Osteoblast (primary cell): ENCODE results near the gene ZNF593. TPM values are rescaled to one million over a fixed set of nuclear protein-coding genes. Genes with fewer than 3 reads are reported as not detected.

Experiments used
- DNase-seq: peaks from one replicate; pipeline ENCODE4 v3.0.0; 2011; ENCODE audit warnings: low spot score, mixed read lengths; ENCODE audit not compliant: insufficient read length; ENCODE audit errors: missing footprints
- H2AFZ ChIP-seq: 2 replicates; pipeline ENCODE4 v1.6.0; 2011; ENCODE audit warnings: mild to moderate bottlenecking, low read length
- H3K27ac ChIP-seq: 2 replicates; pipeline ENCODE4 v1.5.1; 2011; ENCODE audit warnings: mild to moderate bottlenecking, low read depth, low read length, moderate library complexity
- H3K27me3 ChIP-seq: 2 replicates; pipeline ENCODE4 v1.6.0; 2012; ENCODE audit warnings: mild to moderate bottlenecking, control low read depth, inconsistent platforms, low read length, moderate library complexity; ENCODE audit not compliant: insufficient read depth
- H3K36me3 ChIP-seq: 2 replicates; pipeline ENCODE4 v1.5.1; 2011; ENCODE audit warnings: mild to moderate bottlenecking, low read length, control low read depth, moderate library complexity; ENCODE audit not compliant: insufficient read depth
- H3K4me1 ChIP-seq: 2 replicates; pipeline ENCODE4 v1.5.1; 2011; ENCODE audit warnings: mild to moderate bottlenecking, low read length, control low read depth, moderate library complexity; ENCODE audit not compliant: insufficient read depth
- H3K4me2 ChIP-seq: 2 replicates; pipeline ENCODE4 v1.6.0; 2011; ENCODE audit warnings: mild to moderate bottlenecking, low read length; ENCODE audit not compliant: insufficient read depth
- H3K4me3 ChIP-seq: fragments of 200-600 bp; sonication (generic); 3 replicates; pipeline ENCODE4 v1.5.1; 2012; ENCODE audit warnings: mild to moderate bottlenecking, low read length, inconsistent platforms; ENCODE audit not compliant: insufficient read depth
- H3K79me2 ChIP-seq: 2 replicates; pipeline ENCODE4 v1.6.0; 2012; ENCODE audit warnings: mild to moderate bottlenecking, low read length, control low read depth, inconsistent platforms; ENCODE audit not compliant: insufficient read depth
- H3K9me3 ChIP-seq: 2 replicates; pipeline ENCODE4 v1.5.1; 2011; ENCODE audit warnings: low read depth, low read length, control low read depth
- H4K20me1 ChIP-seq: 2 replicates; pipeline ENCODE4 v1.6.0; 2012; ENCODE audit warnings: mild to moderate bottlenecking, low read length, control low read depth; ENCODE audit not compliant: insufficient read depth
- total RNA-seq: library from RNA; depleted of rRNA; stranded (reverse); fragments of >200 nt; gene quantifications from 2 replicates; pipeline ENCODE4 v1.2.3, GENCODE V29; 2012
- TF ChIP-seq, protein P1 (sequence below): IDR thresholded peaks from 2 replicates; pipeline ENCODE4 v1.5.1; 2011; ENCODE audit warnings: mild to moderate bottlenecking, low read depth, low read length, moderate library complexity; ENCODE audit errors: extremely low read depth

The ZNF593 gene
- total RNA-seq, 1 donor, result 29.0 TPM

DNA sequence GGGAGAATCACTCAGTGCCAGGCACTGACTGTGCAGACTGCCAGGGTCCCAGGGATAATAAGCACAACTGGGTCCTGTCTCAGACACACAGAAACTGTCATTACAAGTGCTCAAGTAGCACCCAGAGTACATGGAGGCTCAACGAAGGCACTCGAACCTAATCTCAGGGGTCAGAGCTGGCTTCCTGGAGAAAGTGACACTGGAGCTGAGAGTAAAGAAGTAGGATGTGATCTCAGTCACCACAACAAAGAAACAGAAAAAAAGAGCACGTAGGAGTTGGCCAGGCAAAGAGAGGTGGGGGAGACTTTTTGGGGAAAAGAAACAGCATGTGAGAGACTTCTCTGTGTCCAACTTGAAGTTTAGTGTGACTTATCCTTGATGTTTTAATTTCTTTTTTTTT is 22.0 kb downstream of the ZNF593 start:
- no peaks in the 10 kb centered on the region for H4K20me1 ChIP-seq
- H3K9me3 ChIP-seq, result no peaks in the 10 kb centered on the region
- H3K27me3 ChIP-seq, result peaks cover 16% of the 10 kb centered on the region
- H3K36me3 ChIP-seq, result no peaks in the 10 kb centered on the region
- TF ChIP-seq, protein P1, sequence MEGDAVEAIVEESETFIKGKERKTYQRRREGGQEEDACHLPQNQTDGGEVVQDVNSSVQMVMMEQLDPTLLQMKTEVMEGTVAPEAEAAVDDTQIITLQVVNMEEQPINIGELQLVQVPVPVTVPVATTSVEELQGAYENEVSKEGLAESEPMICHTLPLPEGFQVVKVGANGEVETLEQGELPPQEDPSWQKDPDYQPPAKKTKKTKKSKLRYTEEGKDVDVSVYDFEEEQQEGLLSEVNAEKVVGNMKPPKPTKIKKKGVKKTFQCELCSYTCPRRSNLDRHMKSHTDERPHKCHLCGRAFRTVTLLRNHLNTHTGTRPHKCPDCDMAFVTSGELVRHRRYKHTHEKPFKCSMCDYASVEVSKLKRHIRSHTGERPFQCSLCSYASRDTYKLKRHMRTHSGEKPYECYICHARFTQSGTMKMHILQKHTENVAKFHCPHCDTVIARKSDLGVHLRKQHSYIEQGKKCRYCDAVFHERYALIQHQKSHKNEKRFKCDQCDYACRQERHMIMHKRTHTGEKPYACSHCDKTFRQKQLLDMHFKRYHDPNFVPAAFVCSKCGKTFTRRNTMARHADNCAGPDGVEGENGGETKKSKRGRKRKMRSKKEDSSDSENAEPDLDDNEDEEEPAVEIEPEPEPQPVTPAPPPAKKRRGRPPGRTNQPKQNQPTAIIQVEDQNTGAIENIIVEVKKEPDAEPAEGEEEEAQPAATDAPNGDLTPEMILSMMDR, result no peak
- H3K4me2 ChIP-seq, result no peak overlapping the region
- no peak for DNase-seq
- H2AFZ ChIP-seq, result no peak overlapping the region
- no peak overlapping the region for H3K4me3 ChIP-seq
- H3K4me1 ChIP-seq, result no peaks in the 10 kb centered on the region
- no peaks in the 10 kb centered on the region for H3K79me2 ChIP-seq
- H3K27ac ChIP-seq, result no peak overlapping the region

DNA sequence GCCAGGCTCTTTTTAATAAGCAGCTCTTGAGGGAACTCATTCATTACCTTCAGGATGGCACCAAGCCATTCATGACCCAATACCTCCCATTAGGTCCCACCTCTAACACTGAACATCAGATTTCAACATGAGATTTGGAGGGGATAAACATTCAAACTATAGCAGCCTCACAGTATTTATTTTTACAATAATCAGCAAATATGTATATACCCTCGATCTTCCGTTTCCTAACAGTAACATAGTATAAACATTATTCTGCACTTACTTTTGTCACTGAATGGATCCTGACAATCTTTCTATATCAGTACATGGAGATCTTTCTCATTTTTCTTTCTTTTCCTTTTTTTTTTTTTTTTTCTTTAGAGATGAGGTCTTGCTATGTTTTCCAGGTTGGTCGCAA is 26.1 kb downstream of the ZNF593 start:
- DNase-seq, result no peak
- TF ChIP-seq, protein P1, result no peak
- H4K20me1 ChIP-seq, result no peaks in the 10 kb centered on the region
- H3K27me3 ChIP-seq, result peaks cover 20% of the 10 kb centered on the region
- H3K4me3 ChIP-seq, result no peak overlapping the region
- no peaks in the 10 kb centered on the region for H3K36me3 ChIP-seq
- no peaks in the 10 kb centered on the region for H3K9me3 ChIP-seq
- no peak overlapping the region for H2AFZ ChIP-seq
- H3K27ac ChIP-seq, result no peak overlapping the region
- H3K4me1 ChIP-seq, result no peaks in the 10 kb centered on the region
- no peak overlapping the region for H3K4me2 ChIP-seq
- H3K79me2 ChIP-seq, result no peaks in the 10 kb centered on the region

DNA sequence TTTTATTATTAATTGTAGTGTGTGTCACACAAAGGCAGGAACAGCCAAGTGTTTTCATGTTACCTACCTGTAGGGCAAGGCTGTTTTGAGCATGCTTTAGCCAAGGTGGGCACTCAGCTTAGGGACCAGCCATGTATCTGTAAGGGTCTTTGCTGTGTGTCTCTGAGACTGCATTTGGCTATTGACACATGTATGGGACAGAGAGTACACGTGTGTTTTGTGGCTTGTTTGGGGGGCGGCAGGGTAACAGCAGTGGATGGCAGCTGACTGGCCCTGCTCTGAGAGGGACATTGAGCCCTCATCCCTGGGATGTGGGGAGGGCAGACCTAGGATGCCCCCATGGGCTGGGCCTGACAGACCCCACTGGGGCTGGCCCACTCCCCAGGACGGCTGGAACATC is 27.6 kb downstream of the ZNF593 start:
- H3K36me3 ChIP-seq, result no peaks in the 10 kb centered on the region
- H3K9me3 ChIP-seq, result no peaks in the 10 kb centered on the region
- TF ChIP-seq, protein P1, result no peak
- no peaks in the 10 kb centered on the region for H3K79me2 ChIP-seq
- H2AFZ ChIP-seq, result no peak overlapping the region
- DNase-seq, result no peak
- H3K27ac ChIP-seq, result no peak overlapping the region
- peaks cover 23% of the 10 kb centered on the region for H3K27me3 ChIP-seq
- H4K20me1 ChIP-seq, result no peaks in the 10 kb centered on the region
- no peak overlapping the region for H3K4me3 ChIP-seq
- no peaks in the 10 kb centered on the region for H3K4me1 ChIP-seq
- H3K4me2 ChIP-seq, result no peak overlapping the region

DNA sequence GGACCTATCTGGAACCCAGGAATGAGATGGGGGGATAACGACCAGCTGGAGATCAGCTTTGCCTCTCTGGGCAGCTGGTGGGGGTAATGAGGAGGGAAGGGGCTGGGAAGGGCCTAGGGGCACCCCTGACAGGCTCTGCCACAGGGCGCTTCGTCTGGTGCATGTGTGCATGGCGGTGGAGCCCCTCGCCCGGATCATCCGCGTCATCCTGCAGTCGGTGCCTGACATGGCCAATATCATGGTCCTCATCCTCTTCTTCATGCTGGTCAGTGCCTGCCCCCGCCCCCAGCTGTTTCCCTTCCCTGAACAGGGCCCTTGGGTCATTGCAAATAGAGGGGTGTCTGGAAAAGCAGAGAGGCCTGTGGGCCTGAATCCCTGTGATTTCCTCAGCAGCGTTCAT is 28.1 kb downstream of the ZNF593 start:
- DNase-seq, result no peak
- H3K4me1 ChIP-seq, result no peaks in the 10 kb centered on the region
- peaks cover 28% of the 10 kb centered on the region for H3K27me3 ChIP-seq
- no peak overlapping the region for H3K27ac ChIP-seq
- no peaks in the 10 kb centered on the region for H4K20me1 ChIP-seq
- no peak overlapping the region for H3K4me2 ChIP-seq
- H3K4me3 ChIP-seq, result no peak overlapping the region
- no peak overlapping the region for H2AFZ ChIP-seq
- no peaks in the 10 kb centered on the region for H3K36me3 ChIP-seq
- TF ChIP-seq, protein P1, result no peak
- no peaks in the 10 kb centered on the region for H3K9me3 ChIP-seq
- H3K79me2 ChIP-seq, result no peaks in the 10 kb centered on the region
